ENCODE measurements around the gene HSD11B1L.

The HSD11B1L gene, protein sequence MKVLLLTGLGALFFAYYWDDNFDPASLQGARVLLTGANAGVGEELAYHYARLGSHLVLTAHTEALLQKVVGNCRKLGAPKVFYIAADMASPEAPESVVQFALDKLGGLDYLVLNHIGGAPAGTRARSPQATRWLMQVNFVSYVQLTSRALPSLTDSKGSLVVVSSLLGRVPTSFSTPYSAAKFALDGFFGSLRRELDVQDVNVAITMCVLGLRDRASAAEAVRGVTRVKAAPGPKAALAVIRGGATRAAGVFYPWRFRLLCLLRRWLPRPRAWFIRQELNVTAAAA

DNA sequence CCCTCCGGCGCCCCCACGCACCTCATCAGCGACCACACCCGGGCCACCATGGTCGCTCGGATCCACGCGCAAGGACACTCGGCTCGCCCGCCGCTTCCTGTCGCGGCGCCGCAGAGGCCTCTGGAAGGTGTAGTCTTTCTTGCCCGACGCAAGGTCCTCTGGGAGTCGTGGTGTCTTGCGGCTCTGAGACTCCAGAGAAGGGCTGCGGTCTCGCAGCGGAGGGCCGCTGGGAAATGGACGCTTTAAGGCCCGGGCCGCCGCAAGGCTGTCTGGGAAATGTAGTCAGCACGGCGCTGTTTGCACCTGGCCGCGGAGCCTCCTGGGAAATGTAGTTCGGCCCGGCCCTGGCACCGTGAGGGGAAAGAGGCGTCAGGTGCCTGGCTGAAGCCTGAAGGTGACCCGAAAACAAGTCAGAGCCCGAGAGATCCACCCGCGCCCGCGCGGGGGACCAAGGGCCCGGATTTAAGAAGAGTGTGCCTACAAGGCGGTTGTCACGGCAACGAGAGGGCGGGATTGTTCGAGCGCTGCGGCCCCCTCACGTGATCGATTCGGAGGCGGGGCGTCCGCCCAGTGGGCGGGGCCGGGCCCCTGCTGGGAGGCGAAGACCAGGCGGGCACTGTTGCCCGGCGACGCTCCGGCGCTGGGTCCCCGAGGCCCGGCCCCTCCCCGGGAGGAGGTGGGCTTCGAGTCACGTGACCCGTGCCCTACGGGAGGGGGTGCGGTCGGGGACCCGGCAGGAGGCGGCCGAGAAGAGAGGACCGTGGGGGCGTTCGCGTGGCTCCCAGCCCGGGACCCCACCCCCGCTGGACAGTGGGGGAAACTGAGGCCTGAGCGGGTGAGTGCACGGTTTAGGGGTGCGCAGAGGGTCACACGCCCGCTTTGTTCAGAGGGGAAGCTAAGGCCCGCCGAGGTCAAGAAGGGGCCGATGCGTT, at the start of gene HSD11B1L, which contains the start of gene MICOS13:
TSS of gene HSD11B1L (plus strand) at position 591 of the 932 bp plus-strand sequence. CDS start 3,806 bp downstream, outside the sequence.
TSS of gene MICOS13 (minus strand) at position 80 of the 932 bp plus-strand sequence. CDS start at position 50, 30 bp downstream.
- peak; percentile 93 for DNase-seq (ENCODE audit: low read depth)

DNA sequence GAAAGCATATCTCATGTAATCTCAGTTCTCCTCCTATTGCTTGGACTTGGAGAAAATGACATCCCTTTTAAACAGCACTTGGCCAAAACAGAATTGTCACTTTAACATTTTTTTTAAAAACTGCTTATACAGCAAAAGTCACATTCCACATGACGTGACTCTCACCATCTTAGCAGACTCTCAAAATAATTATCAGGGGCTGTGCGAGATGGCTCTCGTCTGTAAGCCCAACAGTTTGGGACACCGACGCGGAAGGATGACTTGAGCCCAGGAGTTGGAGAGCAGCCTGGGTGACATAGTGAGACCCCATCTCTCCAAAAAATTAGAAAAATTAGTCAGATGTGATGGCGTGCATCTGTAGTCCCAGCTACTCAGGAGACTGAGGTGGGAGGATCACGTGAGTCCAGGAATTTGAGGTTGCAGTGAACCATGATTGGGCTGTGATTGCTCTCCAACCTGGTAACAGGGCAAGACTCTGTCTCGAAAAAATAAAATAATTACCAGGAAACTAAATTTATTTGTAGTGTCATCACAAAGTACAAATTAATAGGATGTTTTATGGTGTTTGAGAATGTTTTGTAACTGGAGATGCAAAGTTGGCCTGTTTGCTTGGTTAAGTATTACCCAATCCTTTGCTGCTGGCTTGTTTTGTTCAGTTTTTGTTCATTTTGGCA, 49.1 kb upstream of the HSD11B1L start:
- no peak for DNase-seq (ENCODE audit: low read depth)

- no peak for DNase-seq (ENCODE audit: low read depth)
Measured at GRCh38 chr19:5632241-5632612, 48.6 kb upstream of the HSD11B1L start.

DNA sequence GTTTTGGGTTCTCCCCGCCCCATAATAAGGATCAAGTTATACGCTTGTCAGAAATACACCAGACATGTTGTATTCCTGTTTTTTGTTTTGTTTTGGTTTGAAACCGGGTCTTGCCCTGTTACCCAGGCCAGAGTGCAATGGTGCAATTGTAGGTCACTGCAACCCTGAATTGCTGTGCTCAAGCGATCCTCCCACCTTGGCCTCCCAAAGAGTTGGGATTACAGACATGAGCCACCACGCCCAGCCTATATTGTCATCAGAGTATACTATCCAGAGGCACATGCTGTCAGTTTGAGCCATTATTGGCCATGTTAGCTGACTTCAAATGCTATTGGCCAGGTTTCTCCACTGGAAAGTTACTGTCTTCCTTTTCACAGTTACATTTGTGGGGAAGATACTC, 48.2 kb upstream of the HSD11B1L start:
- DNase-seq (ENCODE audit: low read depth) = no peak

- DNase-seq (ENCODE audit: low read depth) = no peak
Measured at GRCh38 chr19:5635427-5635826, 45.4 kb upstream of the HSD11B1L start.

DNA sequence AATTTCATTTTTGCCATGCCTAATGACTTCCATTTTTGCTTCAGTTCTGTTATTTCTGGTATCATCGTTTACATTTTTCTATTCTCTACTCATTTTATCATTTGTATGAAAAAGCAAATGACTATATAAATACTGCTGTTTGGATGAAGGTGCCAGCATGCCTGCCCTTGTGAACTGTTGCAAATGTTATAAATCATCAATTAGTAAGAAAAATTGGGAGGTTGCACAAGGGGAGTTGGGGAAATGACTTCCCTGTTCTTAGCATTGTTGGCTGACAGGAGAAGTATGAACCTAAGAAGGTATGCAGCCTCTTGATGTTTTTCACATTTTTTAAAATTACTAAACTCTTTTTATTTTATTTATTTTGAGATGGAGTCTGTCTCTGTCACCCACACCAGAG, 42.9 kb upstream of the HSD11B1L start:
- DNase-seq (ENCODE audit: low read depth) = no peak

DNA sequence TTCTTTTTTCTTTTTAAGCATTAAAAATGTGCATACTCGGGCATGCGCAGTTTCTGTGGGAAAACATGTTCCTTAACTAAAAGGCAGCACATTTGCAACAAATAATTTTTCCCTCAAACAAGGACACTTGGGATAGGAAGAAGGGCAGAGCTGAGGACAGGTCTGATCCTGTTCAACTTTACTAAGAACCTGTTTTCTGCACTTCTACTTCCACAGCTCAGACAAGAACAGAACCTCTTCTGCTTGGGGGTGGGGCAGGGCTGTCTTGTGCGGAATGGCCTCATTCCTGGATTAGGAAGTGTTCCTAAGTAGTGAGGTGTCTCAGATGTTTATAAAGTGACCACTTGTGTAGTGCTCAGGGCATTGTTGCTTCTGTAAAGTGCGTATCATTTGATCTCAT, 39.7 kb upstream of the HSD11B1L start:
- DNase-seq (ENCODE audit: low read depth) = no peak

GRCh38 chr19:5642204-5642603, 38.6 kb upstream of the HSD11B1L start:
- DNase-seq (ENCODE audit: low read depth) = no peak

DNA sequence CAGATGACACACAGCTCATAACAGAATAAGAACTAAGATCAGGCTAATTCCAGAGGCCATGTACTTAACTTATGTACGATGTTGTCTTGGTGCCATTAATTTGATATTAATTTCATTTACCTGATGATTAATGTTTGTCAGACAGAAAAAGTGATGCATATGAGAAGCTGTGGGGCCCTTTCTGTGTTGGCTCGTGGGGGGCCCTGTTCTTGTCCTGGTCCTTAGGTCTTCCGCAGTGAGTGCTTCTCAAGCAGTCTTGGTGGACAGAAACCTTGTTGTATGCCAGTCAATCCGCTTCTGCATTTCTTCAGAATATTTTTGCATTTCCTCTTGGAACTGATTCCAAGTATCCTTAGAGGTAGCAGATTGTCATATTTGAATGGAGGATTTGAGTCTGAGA, 37.8 kb upstream of the HSD11B1L start:
- DNase-seq (ENCODE audit: low read depth) = no peak

DNA sequence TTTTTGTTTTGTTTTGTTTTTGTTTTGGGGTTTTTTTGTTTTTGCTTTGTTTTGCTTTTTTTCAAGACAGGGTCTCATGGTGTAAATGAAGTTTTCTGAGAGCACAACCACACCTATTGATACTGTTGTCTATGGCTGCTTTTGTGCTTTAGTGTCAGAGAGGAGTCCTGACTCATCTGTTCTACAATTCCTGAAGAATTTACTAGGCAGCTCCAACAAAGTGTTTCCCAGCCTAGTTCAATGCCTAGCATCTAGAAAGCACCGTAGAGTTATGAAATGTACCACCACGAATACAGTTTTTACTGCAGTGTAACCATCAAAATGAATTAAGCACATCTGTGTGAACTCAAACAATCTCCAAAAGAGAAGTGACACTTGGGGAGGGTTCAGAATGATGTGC, 36.8 kb upstream of the HSD11B1L start:
- no peak for DNase-seq (ENCODE audit: low read depth)

- no peak for DNase-seq (ENCODE audit: low read depth)
Measured at GRCh38 chr19:5645409-5645808, 35.4 kb upstream of the HSD11B1L start.

- no peak for DNase-seq (ENCODE audit: low read depth)
Measured at GRCh38 chr19:5646703-5647102, 34.1 kb upstream of the HSD11B1L start.

GRCh38 chr19:5648464-5648863, 32.4 kb upstream of the HSD11B1L start:
- no peak for DNase-seq (ENCODE audit: low read depth)

DNA sequence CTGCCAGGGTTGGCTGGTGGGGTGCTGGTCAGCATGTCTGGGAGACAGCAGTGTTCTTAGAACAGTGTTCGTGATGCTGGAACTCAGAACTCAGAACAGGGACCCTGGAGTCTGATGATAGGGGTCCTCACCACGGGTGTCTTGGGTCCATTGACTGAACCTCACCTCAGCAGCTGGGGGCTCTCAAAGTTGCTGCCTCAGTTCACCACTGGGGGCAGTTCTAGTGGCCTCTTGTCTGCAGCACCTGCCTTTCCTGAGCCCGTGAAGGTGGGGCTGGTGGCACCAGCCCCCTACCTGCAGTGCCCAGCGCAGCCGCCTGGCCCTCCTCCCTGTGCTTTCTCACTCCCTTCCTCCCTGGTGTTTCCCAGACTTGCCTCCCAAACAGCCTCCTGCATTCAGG, 29.5 kb upstream of the HSD11B1L start:
- DNase-seq (ENCODE audit: low read depth) = no peak

GRCh38 chr19:5652261-5652660, 28.6 kb upstream of the HSD11B1L start:
- no peak for DNase-seq (ENCODE audit: low read depth)

DNA sequence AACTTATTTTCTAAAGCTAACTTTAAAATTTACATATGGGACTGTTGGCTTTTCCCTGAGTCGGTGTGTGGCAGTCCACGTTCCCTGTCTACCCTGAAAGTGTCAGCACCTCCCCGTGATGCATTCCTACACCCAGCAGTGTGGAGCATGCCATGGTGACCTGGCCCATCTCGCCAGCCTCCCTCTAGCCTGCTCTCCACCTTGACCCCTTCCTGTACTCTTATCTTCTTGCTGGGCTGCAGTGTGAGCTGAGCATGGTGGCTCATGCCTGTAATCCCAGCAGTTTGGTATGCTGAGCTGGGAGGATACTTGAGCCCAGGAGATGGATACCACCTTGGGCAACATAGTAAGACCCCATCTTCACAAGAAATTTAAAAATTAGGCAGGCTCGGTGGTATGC, 25.9 kb upstream of the HSD11B1L start:
- DNase-seq (ENCODE audit: low read depth) = no peak

- DNase-seq (ENCODE audit: low read depth) = no peak
Measured at GRCh38 chr19:5655412-5655811, 25.4 kb upstream of the HSD11B1L start.

DNA sequence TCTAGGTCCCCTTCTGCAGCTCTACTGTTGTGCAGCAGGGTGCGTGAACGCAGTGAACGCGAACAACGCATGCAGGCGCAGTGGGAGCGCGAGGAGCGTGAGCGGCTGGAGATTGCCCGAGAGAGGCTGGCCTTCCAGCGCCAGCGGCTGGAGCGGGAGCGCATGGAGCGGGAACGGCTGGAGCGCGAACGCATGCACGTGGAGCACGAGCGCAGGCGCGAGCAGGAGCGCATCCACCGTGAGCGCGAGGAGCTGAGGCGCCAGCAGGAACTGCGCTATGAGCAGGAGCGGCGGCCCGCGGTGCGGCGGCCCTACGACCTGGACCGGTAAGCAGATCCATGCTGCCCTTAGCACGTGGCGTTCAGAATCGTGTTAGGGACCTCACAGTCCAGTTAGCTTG, 19.3 kb upstream of the HSD11B1L start:
- DNase-seq (ENCODE audit: low read depth) = no peak

DNA sequence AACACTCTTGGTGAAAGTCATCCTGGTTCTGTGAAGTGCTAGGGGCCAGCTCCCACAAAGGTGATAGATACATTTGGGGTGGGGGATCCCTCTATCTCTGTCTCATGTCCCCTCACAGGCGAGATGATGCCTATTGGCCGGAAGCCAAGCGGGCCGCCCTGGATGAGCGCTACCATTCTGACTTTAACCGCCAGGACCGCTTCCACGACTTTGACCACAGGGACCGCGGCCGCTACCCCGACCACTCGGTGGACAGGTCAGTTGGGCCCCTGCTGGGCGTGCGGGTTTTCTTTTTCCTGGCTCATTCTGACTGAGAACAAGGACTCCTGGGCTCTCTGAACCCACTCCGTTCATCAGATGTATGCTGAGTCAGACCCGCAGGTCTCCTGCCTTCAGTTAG, 16.9 kb upstream of the HSD11B1L start:
- DNase-seq (ENCODE audit: low read depth) = no peak

GRCh38 chr19:5664515-5664914, 16.3 kb upstream of the HSD11B1L start:
- no peak for DNase-seq (ENCODE audit: low read depth)

- DNase-seq (ENCODE audit: low read depth) = no peak
Measured at GRCh38 chr19:5665781-5666513, 14.9 kb upstream of the HSD11B1L start.

Measured in stimulated activated CD8-positive, alpha-beta memory T cell treated with anti-CD3 and anti-CD28 coated beads, Interleukin-15, amount 100 ng/mL, for 1 hour (primary cell).